RWPE1 (cell line): ENCODE data around the gene N4BP2L2.

Experiments used
- CTCF ChIA-PET: fragments of 350-600 bp; sonication (Branson Sonifier 250); formaldehyde crosslinking; extraction: SDS; loops from one replicate; lab custom pipeline; 2021; lab: Yijun Ruan, JAX
- POLR2A ChIA-PET: fragments of 400-600 bp; formaldehyde crosslinking; extraction: SDS; loops from one replicate; lab custom pipeline; 2020; ENCODE audit warnings: antibody characterized with exemption; ENCODE audit not compliant: low non-redundant PET; lab: Yijun Ruan, JAX
- DNase-seq: peaks from one replicate; pipeline ENCODE4 v3.0.0; 2012; ENCODE audit warnings: low spot score
- H3K27ac ChIP-seq: fragments of 450-650 bp; 2 replicates; pipeline ENCODE4 v1.5.1; 2017
- CTCF ChIP-seq: fragments of 450-650 bp; conservative IDR thresholded peaks from 2 replicates; pipeline ENCODE4 v1.5.1; 2017; ENCODE audit warnings: low read depth, mild to moderate bottlenecking

N4BP2L2 gene

GRCh38 chr13:32468502-32469142, 70.0 kb downstream of the N4BP2L2 start:
- H3K27ac ChIP-seq, result peak overlapping the region; percentile 9; the same call in 1 of the 2 replicates
- TF ChIP-seq CTCF, result no peak
- POLR2A ChIA-PET, result no interaction called here
- no peak for DNase-seq
- CTCF ChIA-PET, result no interaction called here

GRCh38 chr13:32456591-32456990, 82.0 kb downstream of the N4BP2L2 start:
- H3K27ac ChIP-seq, result no peak overlapping the region
- DNase-seq, result no peak
- TF ChIP-seq CTCF, result no peak
- POLR2A ChIA-PET, result no interaction called here
- CTCF ChIA-PET, result interaction anchor here (0.5 to 0.6 kb wide), 2 partner anchors 61 to 65 kb away, joined by 3 to 6 read pairs; no protein-coding TSS in a partner anchor

GRCh38 chr13:32455594-32455903, 83.0 kb downstream of the N4BP2L2 start:
- DNase-seq, result no peak
- ChIA-PET POLR2A (no interaction called here), CTCF (no interaction called here)
- TF ChIP-seq CTCF, result no peak
- no peak overlapping the region for H3K27ac ChIP-seq

- TF ChIP-seq CTCF, result no peak
- ChIA-PET CTCF (no interaction called here), POLR2A (no interaction called here)
- DNase-seq, result no peak
- no peak overlapping the region for H3K27ac ChIP-seq
Measured at GRCh38 chr13:32454886-32455593, 83.6 kb downstream of the N4BP2L2 start.

- ChIA-PET CTCF (interaction anchor here (0.5 kb wide), 1 partner anchor 132 kb away, joined by 3 read pairs; the partner anchor contains the start of gene PDS5B), POLR2A (no interaction called here)
- no peak overlapping the region for H3K27ac ChIP-seq
- DNase-seq, result no peak
- no peak for TF ChIP-seq CTCF
Measured at GRCh38 chr13:32453981-32454380, 84.6 kb downstream of the N4BP2L2 start.

GRCh38 chr13:32448972-32449371, 89.6 kb downstream of the N4BP2L2 start:
- ChIA-PET CTCF (no interaction called here), POLR2A (no interaction called here)
- no peak overlapping the region for H3K27ac ChIP-seq
- TF ChIP-seq CTCF, result no peak
- no peak for DNase-seq
